Upper lobe of left lung (tissue), 4 donors: ENCODE data around the gene KCNH1.

Experiments
- EP300 ChIP-seq, 4 donors: sonication (generic); formaldehyde crosslinking; IDR thresholded peaks; one replicate each; pipeline ENCODE4 v1.5.1; 2017; ENCODE audit warnings: antibody characterized with exemption in 4 of 4, control low read depth in 2 of 4
- POLR2A ChIP-seq, 4 donors: fragments of 450-650 bp; IDR thresholded peaks; one replicate each; pipeline ENCODE4 v1.5.1; 2016 to 2017; ENCODE audit warnings: antibody characterized with exemption in 4 of 4, mild to moderate bottlenecking in 2 of 4
- POLR2AphosphoS5 ChIP-seq, 2 donors: sonication (generic); formaldehyde crosslinking; IDR thresholded peaks; one replicate each; pipeline ENCODE4 v1.5.1; 2017; ENCODE audit warnings: antibody characterized with exemption in 2 of 2
- TF ChIP-seq, protein P1 (sequence below), 6 experiments: fragments of 450-650 bp in 4 of 6; fragments of 200-600 bp in 2 of 6; sonication (generic) in 2 of 6; IDR thresholded peaks; one replicate each; pipeline ENCODE4 v1.5.1; 2016 to 2019; ENCODE audit warnings: antibody characterized with exemption in 6 of 6

DNA sequence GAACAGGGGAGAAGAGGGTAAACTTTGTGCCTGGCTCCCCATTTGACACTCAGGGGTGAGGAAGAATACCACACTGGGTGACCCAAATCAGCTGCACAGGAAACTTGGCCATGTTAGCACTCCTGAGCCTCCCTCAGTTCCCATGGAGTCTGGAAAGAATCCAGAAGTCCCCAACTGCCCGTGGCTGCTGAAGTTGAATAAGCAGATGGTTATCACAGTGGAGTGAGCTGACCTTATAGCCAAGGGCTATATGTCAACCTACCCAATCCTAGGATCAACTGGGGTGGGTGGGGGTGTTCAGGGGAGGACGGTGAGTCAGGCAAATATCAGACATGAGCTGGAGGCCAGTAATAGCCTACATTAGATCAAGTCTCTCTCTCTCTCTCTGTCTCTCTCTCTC, 20.4 kb downstream of the KCNH1 start:
- TF ChIP-seq, protein P1, sequence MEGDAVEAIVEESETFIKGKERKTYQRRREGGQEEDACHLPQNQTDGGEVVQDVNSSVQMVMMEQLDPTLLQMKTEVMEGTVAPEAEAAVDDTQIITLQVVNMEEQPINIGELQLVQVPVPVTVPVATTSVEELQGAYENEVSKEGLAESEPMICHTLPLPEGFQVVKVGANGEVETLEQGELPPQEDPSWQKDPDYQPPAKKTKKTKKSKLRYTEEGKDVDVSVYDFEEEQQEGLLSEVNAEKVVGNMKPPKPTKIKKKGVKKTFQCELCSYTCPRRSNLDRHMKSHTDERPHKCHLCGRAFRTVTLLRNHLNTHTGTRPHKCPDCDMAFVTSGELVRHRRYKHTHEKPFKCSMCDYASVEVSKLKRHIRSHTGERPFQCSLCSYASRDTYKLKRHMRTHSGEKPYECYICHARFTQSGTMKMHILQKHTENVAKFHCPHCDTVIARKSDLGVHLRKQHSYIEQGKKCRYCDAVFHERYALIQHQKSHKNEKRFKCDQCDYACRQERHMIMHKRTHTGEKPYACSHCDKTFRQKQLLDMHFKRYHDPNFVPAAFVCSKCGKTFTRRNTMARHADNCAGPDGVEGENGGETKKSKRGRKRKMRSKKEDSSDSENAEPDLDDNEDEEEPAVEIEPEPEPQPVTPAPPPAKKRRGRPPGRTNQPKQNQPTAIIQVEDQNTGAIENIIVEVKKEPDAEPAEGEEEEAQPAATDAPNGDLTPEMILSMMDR (IDR thresholded peaks at IDR 0.05): no peak
- TF ChIP-seq EP300 (IDR thresholded peaks at IDR 0.05) (no peak), POLR2AphosphoS5 (IDR thresholded peaks at IDR 0.05) (no peak), POLR2A (IDR thresholded peaks at IDR 0.05) (no peak)
